Measurements from ENCODE around the gene TRIML1. TPM values are rescaled to one million over a fixed set of nuclear protein-coding genes. Genes with fewer than 3 reads are reported as not detected.

Gene TRIML1
- polyA plus RNA-seq, 1 donor from 2014 or later, result not detected

DNA sequence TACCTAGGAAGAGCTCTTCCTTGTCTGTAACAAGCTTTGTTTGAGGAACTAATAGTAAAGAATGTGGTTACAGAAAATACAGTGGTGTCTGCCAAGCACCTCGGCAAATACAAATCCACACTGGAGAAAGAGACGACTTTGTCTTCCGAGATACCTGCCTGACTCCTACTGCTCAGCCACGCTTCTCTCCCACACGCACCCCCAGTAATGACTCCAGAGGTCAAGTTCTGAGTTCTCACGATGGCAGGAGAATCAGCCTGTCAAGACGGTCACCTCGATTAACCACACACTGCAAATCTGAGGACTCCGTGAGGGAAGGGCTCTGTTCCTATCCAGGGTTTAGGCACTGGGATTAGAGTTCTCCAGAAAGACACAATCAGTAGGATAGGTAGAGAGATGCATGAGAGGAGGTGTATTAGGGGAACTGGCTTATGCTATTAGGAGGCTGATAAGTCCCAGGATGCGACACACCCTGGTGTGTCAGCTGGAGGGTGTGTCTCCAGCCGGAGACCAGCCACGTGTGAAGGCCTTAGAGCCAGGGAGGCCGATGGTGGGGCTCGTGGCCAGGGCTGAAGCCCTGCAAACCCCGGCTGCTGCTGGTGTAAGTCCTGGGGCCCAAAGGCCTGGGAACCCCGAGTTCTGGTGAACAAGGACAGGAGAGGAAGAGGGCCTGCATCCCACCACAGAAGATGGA lies 21.5 kb upstream of the TRIML1 start:
- no peaks in the 10 kb centered on the region for H3K9me3 ChIP-seq (ENCODE audit: low read length)
- H3K36me3 ChIP-seq (ENCODE audit: insufficient read depth, low read length), result no peaks in the 10 kb centered on the region
- no peak overlapping the region for H2AFZ ChIP-seq (ENCODE audit: low read depth, low read length)
- H4K20me1 ChIP-seq (ENCODE audit: insufficient read depth), result no peaks in the 10 kb centered on the region
- H3K4me3 ChIP-seq (ENCODE audit: low read length), result no peak overlapping the region
- no peak overlapping the region for H3K4me2 ChIP-seq (ENCODE audit: low read length)
- H3K9me2 ChIP-seq (ENCODE audit: insufficient read depth, low read length), result no peaks in the 10 kb centered on the region
- H3K27ac ChIP-seq (ENCODE audit: low read length), result no peak overlapping the region
- no peaks in the 10 kb centered on the region for H3K79me2 ChIP-seq (replicated peaks; ENCODE audit: insufficient read depth, low read length)
- TF ChIP-seq SMC3 (conservative IDR thresholded peaks at IDR 0.05; ENCODE audit: poor library complexity) (no peak), RAD21 (conservative IDR thresholded peaks at IDR 0.05) (no peak), POLR2AphosphoS5 (IDR thresholded peaks at IDR 0.05) (no peak), EZH2 (IDR thresholded peaks at IDR 0.05; ENCODE audit: borderline replicate concordance, insufficient read depth, low read length, poor library complexity, severe bottlenecking) (no peak), EP300 (conservative IDR thresholded peaks at IDR 0.05; ENCODE audit: poor library complexity, severe bottlenecking) (no peak), REST (IDR thresholded peaks at IDR 0.05; ENCODE audit: borderline replicate concordance) (no peak), TAF1 (IDR thresholded peaks at IDR 0.05; ENCODE audit: low read depth) (no peak), MXI1 (conservative IDR thresholded peaks at IDR 0.05; ENCODE audit: poor library complexity, severe bottlenecking) (no peak)
- TF ChIP-seq, protein P1, sequence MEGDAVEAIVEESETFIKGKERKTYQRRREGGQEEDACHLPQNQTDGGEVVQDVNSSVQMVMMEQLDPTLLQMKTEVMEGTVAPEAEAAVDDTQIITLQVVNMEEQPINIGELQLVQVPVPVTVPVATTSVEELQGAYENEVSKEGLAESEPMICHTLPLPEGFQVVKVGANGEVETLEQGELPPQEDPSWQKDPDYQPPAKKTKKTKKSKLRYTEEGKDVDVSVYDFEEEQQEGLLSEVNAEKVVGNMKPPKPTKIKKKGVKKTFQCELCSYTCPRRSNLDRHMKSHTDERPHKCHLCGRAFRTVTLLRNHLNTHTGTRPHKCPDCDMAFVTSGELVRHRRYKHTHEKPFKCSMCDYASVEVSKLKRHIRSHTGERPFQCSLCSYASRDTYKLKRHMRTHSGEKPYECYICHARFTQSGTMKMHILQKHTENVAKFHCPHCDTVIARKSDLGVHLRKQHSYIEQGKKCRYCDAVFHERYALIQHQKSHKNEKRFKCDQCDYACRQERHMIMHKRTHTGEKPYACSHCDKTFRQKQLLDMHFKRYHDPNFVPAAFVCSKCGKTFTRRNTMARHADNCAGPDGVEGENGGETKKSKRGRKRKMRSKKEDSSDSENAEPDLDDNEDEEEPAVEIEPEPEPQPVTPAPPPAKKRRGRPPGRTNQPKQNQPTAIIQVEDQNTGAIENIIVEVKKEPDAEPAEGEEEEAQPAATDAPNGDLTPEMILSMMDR (IDR thresholded peaks at IDR 0.05; ENCODE audit: poor library complexity, severe bottlenecking), result no peak
- no peaks in the 10 kb centered on the region for H3F3A ChIP-seq (ENCODE audit: insufficient read depth, low read length, poor library complexity, severe bottlenecking)
- H3K9ac ChIP-seq (ENCODE audit: low read length), result no peak overlapping the region
- H3K27me3 ChIP-seq (ENCODE audit: insufficient read depth, low read depth, low read length), result no peaks in the 10 kb centered on the region

DNA sequence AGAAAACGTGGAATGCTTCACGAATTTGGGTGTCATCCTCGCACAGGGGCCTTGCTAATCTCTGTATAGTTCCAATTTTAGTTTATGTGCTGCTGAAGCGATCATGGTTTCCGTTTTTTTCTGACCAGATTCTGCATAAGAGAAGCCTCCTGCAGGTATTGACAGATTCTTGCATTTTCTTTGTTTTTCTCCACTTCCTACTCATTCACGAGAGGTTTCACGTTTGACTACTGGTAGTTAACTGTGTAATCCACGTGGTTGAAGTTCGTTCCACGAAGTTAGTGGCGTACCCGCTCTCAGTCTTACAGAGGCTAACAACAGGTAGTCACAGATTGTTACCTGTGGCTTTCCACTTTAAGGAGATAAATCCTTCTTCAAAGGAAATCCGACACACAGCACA lies 17.7 kb upstream of the TRIML1 start:
- Histone ChIP-seq H3K9ac (ENCODE audit: low read length) (no peak overlapping the region), H3K27ac (ENCODE audit: low read length) (no peak overlapping the region), H4K20me1 (ENCODE audit: insufficient read depth) (no peaks in the 10 kb centered on the region), H3K27me3 (ENCODE audit: insufficient read depth, low read depth, low read length) (no peaks in the 10 kb centered on the region), H3K9me3 (ENCODE audit: low read length) (no peaks in the 10 kb centered on the region), H3K4me3 (ENCODE audit: low read length) (no peak overlapping the region), H3K79me2 (replicated peaks; ENCODE audit: insufficient read depth, low read length) (no peaks in the 10 kb centered on the region), H2AFZ (ENCODE audit: low read depth, low read length) (no peak overlapping the region), H3F3A (ENCODE audit: insufficient read depth, low read length, poor library complexity, severe bottlenecking) (no peaks in the 10 kb centered on the region), H3K9me2 (ENCODE audit: insufficient read depth, low read length) (no peaks in the 10 kb centered on the region), H3K4me2 (ENCODE audit: low read length) (no peak overlapping the region), H3K36me3 (ENCODE audit: insufficient read depth, low read length) (no peaks in the 10 kb centered on the region)
- TF ChIP-seq TAF1 (IDR thresholded peaks at IDR 0.05; ENCODE audit: low read depth) (no peak), POLR2AphosphoS5 (IDR thresholded peaks at IDR 0.05) (no peak), SMC3 (conservative IDR thresholded peaks at IDR 0.05; ENCODE audit: poor library complexity) (no peak), EZH2 (IDR thresholded peaks at IDR 0.05; ENCODE audit: borderline replicate concordance, insufficient read depth, low read length, poor library complexity, severe bottlenecking) (no peak), REST (IDR thresholded peaks at IDR 0.05; ENCODE audit: borderline replicate concordance) (no peak), EP300 (conservative IDR thresholded peaks at IDR 0.05; ENCODE audit: poor library complexity, severe bottlenecking) (no peak), RAD21 (conservative IDR thresholded peaks at IDR 0.05) (no peak), MXI1 (conservative IDR thresholded peaks at IDR 0.05; ENCODE audit: poor library complexity, severe bottlenecking) (no peak)
- TF ChIP-seq, protein P1 (IDR thresholded peaks at IDR 0.05; ENCODE audit: poor library complexity, severe bottlenecking), result no peak

Measured in neural cell (in vitro differentiated cells).